Loucy (cell line): ENCODE data around the gene STIP1.

Source experiments
- H2AFZ ChIP-seq: fragments of 200-600 bp; sonication (generic); 2 replicates; pipeline ENCODE4 v1.6.0; 2016; ENCODE audit warnings: antibody characterized with exemption, mild to moderate bottlenecking, low read length, moderate library complexity
- H3F3A ChIP-seq: fragments of 200-600 bp; 2 replicates; pipeline ENCODE4 v1.6.0; 2016; ENCODE audit warnings: antibody characterized with exemption, low read depth, mild to moderate bottlenecking
- H3K27me3 ChIP-seq: fragments of 200-600 bp; sonication (generic); 2 replicates; pipeline ENCODE4 v1.6.1; 2014; ENCODE audit warnings: low read length, mild to moderate bottlenecking; ENCODE audit not compliant: insufficient read depth, poor library complexity, severe bottlenecking
- H3K36me3 ChIP-seq: fragments of 200-600 bp; sonication (generic); 2 replicates; pipeline ENCODE4 v1.6.1; 2016; ENCODE audit warnings: low read length; ENCODE audit not compliant: insufficient read depth
- H3K4me1 ChIP-seq: fragments of 200-600 bp; sonication (generic); 2 replicates; pipeline ENCODE4 v1.5.1; 2014; ENCODE audit warnings: low read length, mild to moderate bottlenecking; ENCODE audit not compliant: insufficient read depth, poor library complexity, severe bottlenecking
- H3K4me2 ChIP-seq: fragments of 200-600 bp; sonication (generic); 2 replicates; pipeline ENCODE4 v1.6.0; 2014; ENCODE audit warnings: antibody characterized with exemption, low read length, low read depth, mild to moderate bottlenecking; ENCODE audit not compliant: poor library complexity, severe bottlenecking
- H3K4me3 ChIP-seq: fragments of 200-600 bp; sonication (generic); 2 replicates; pipeline ENCODE4 v1.5.1; 2014; ENCODE audit warnings: low read length, mild to moderate bottlenecking, mixed read lengths; ENCODE audit not compliant: poor library complexity, severe bottlenecking
- H3K79me2 ChIP-seq: fragments of 200-600 bp; sonication (generic); 2 replicates; pipeline ENCODE4 v1.6.1; 2014; ENCODE audit warnings: low read length; ENCODE audit not compliant: insufficient read depth
- H3K9ac ChIP-seq: fragments of 200-600 bp; sonication (generic); 2 replicates; pipeline ENCODE4 v1.6.0; 2014; ENCODE audit warnings: mild to moderate bottlenecking, low read depth, low read length, moderate library complexity; ENCODE audit not compliant: poor library complexity, severe bottlenecking
- H3K9me2 ChIP-seq: fragments of 200-600 bp; sonication (generic); replicated peaks from 2 replicates; pipeline ENCODE4 v1.6.1; 2016; ENCODE audit warnings: low read depth, low read length, mixed read lengths
- H3K9me3 ChIP-seq: fragments of 200-600 bp; sonication (generic); 2 replicates; pipeline ENCODE4 v1.6.1; 2014; ENCODE audit warnings: mild to moderate bottlenecking, antibody characterized with exemption, low read length, low read depth; ENCODE audit not compliant: insufficient read depth
- H4K20me1 ChIP-seq: fragments of 200-600 bp; sonication (generic); 2 replicates; pipeline ENCODE4 v1.6.0; 2014; ENCODE audit warnings: antibody characterized with exemption, low read length, mild to moderate bottlenecking; ENCODE audit not compliant: insufficient read depth, poor library complexity, severe bottlenecking
- CTCF ChIP-seq: fragments of 200-600 bp; sonication (generic); conservative IDR thresholded peaks from 2 replicates; pipeline ENCODE4 v1.5.1; 2014; ENCODE audit warnings: mild to moderate bottlenecking, antibody characterized with exemption, low read length
- EZH2phosphoT487 ChIP-seq: fragments of 200-600 bp; IDR thresholded peaks from 2 replicates; pipeline ENCODE4 v1.6.1; 2018; ENCODE audit warnings: antibody characterized with exemption, mild to moderate bottlenecking, moderate library complexity, borderline replicate concordance

Gene STIP1

GRCh38 chr11:64180891-64181290 lies 5.1 kb upstream of the STIP1 start:
- H3K4me3 ChIP-seq = peak overlapping the region; percentile 19
- no peak for TF ChIP-seq CTCF
- TF ChIP-seq EZH2phosphoT487 = no peak
- H3K79me2 ChIP-seq = peaks cover 26% of the 10 kb centered on the region
- peaks cover 9% of the 10 kb centered on the region for H4K20me1 ChIP-seq
- H3K4me2 ChIP-seq = peak overlapping the region; percentile 57
- no peaks in the 10 kb centered on the region for H3K36me3 ChIP-seq
- H3K9me3 ChIP-seq = no peaks in the 10 kb centered on the region
- H3K9me2 ChIP-seq = no peaks in the 10 kb centered on the region
- peaks cover 29% of the 10 kb centered on the region for H3K4me1 ChIP-seq
- no peaks in the 10 kb centered on the region for H3K27me3 ChIP-seq
- no peak overlapping the region for H2AFZ ChIP-seq
- peak overlapping the region; percentile 57 for H3K9ac ChIP-seq
- H3F3A ChIP-seq = no peaks in the 10 kb centered on the region

- Histone ChIP-seq H3K4me3 (peak overlapping the region; percentile 19), H3K9me3 (no peaks in the 10 kb centered on the region), H3K36me3 (no peaks in the 10 kb centered on the region), H3K79me2 (peaks cover 26% of the 10 kb centered on the region), H3K4me1 (peaks cover 27% of the 10 kb centered on the region), H4K20me1 (peaks cover 9% of the 10 kb centered on the region), H3K9me2 (no peaks in the 10 kb centered on the region), H3F3A (no peaks in the 10 kb centered on the region), H3K27me3 (no peaks in the 10 kb centered on the region), H3K9ac (peak overlapping the region; percentile 57), H2AFZ (peak overlapping the region; percentile 19; the same call in 1 of the 2 replicates), H3K4me2 (peak overlapping the region; percentile 57)
- TF ChIP-seq EZH2phosphoT487 (no peak), CTCF (no peak)
These were observed 4.2 kb upstream of the STIP1 start for GRCh38 chr11:64181506-64182411.

GRCh38 chr11:64183890-64184289 lies 2.1 kb upstream of the STIP1 start:
- Histone ChIP-seq H3F3A (no peaks in the 10 kb centered on the region), H3K27me3 (no peaks in the 10 kb centered on the region), H3K4me3 (peak overlapping the region; percentile 85), H3K9me3 (no peaks in the 10 kb centered on the region), H2AFZ (no peak overlapping the region), H3K79me2 (peaks cover 26% of the 10 kb centered on the region), H3K4me2 (peak overlapping the region; percentile 78), H3K9ac (peak overlapping the region; percentile 82), H4K20me1 (peaks cover 9% of the 10 kb centered on the region), H3K36me3 (no peaks in the 10 kb centered on the region), H3K4me1 (peaks cover 31% of the 10 kb centered on the region), H3K9me2 (no peaks in the 10 kb centered on the region)
- TF ChIP-seq CTCF (no peak), EZH2phosphoT487 (no peak)
